GM21423 (cell line): ENCODE data around the gene GSX1.
"Not testable (repeated sequence)": the region's sequence is repeated elsewhere in the genome, so short reads cannot be mapped to it uniquely, and the experiment has no call there.

Experiments used
- ATAC-seq: cut with Tn5 transposase; IDR thresholded peaks from one replicate; pipeline ENCODE4 v1.9.1; 2021; ENCODE audit warnings: mild to moderate bottlenecking, moderate library complexity; ENCODE audit not compliant: unreplicated experiment

GSX1 gene

GRCh38 chr13:27793507-27794367, 1.5 kb downstream of the GSX1 start:
- ATAC-seq: no peak

GRCh38 chr13:27794368-27794691, 2.0 kb downstream of the GSX1 start:
- no peak for ATAC-seq

GRCh38 chr13:27794921-27795717, 2.8 kb downstream of the GSX1 start:
- ATAC-seq: no peak

- ATAC-seq: no peak
Observed at GRCh38 chr13:27795718-27796019, 3.4 kb downstream of the GSX1 start.

GRCh38 chr13:27796544-27797227, 4.4 kb downstream of the GSX1 start:
- no peak for ATAC-seq

- no peak for ATAC-seq
Observed at GRCh38 chr13:27797228-27797624, 4.9 kb downstream of the GSX1 start.

GRCh38 chr13:27806744-27807387, 14.6 kb downstream of the GSX1 start:
- ATAC-seq: no peak

- no peak for ATAC-seq
Observed at GRCh38 chr13:27808851-27809550, 16.7 kb downstream of the GSX1 start.

- ATAC-seq: no peak
Observed at GRCh38 chr13:27810009-27810408, 17.7 kb downstream of the GSX1 start.

- ATAC-seq: no peak
Observed at GRCh38 chr13:27810461-27810860, 18.2 kb downstream of the GSX1 start.

- ATAC-seq: no peak
Observed at GRCh38 chr13:27813826-27814225, 21.5 kb downstream of the GSX1 start.

GRCh38 chr13:27817832-27818231, 25.5 kb downstream of the GSX1 start:
- ATAC-seq: not testable (repeated sequence)

- no peak for ATAC-seq
Observed at GRCh38 chr13:27820524-27821482, 28.5 kb downstream of the GSX1 start.

- ATAC-seq: no peak
Observed at GRCh38 chr13:27821566-27821965, 29.3 kb downstream of the GSX1 start.

- ATAC-seq: no peak
Observed at GRCh38 chr13:27822258-27822872, 30.1 kb downstream of the GSX1 start.

GRCh38 chr13:27822873-27823311, 30.6 kb downstream of the GSX1 start:
- no peak for ATAC-seq

- ATAC-seq: no peak
Observed at GRCh38 chr13:27824121-27824520, 31.8 kb downstream of the GSX1 start.

- no peak for ATAC-seq
Observed at GRCh38 chr13:27825072-27825471, 32.8 kb downstream of the GSX1 start.
